ENCODE results near the gene PSORS1C2. TPM values are rescaled to one million over a fixed set of nuclear protein-coding genes. Genes with fewer than 3 reads are reported as not detected.

The PSORS1C2 gene
- polyA plus RNA-seq, 1 donor (not counting 4 experiments of a cell fraction or from before 2014, with no cell fraction given), result not detected

- no peaks in the 10 kb centered on the region for H4K20me1 ChIP-seq (ENCODE audit: control insufficient read depth, extremely low read depth, insufficient read depth, low read length)
- H3K9me1 ChIP-seq (ENCODE audit: control insufficient read depth, extremely low read depth, insufficient read depth, low read length), result no peaks in the 10 kb centered on the region
- no peak for DNase-seq (ENCODE audit: low read depth, low spot score)
- dilution Hi-C loops (cut with MboI; ENCODE audit: extremely low pct_ligation_motif_present, low sequenced_read_pairs), result no loop called here
- H3K4me1 ChIP-seq (ENCODE audit: control insufficient read depth, extremely low read depth, insufficient read depth, low read length), result peaks cover 10% of the 10 kb centered on the region
- H3K4me3 ChIP-seq (ENCODE audit: control insufficient read depth in 2 of 3, extremely low read depth in 1 of 3, insufficient read depth in 2 of 3, low read depth in 1 of 3, low read length in 3 of 3), result no peak overlapping the region
- no peak overlapping the region for H3K4me2 ChIP-seq (ENCODE audit: control insufficient read depth, extremely low read depth, insufficient read depth, low read depth, low read length)
- no peak overlapping the region for H3K27ac ChIP-seq (ENCODE audit: control insufficient read depth, insufficient read depth, low read length)
- H3K79me2 ChIP-seq (ENCODE audit: control insufficient read depth, insufficient read depth, low read length), result no peaks in the 10 kb centered on the region
- no peak overlapping the region for H2AFZ ChIP-seq (ENCODE audit: control insufficient read depth, low read length)
- TF ChIP-seq EZH2 (IDR thresholded peaks at IDR 0.05; ENCODE audit: low read length), result no peak
- TF ChIP-seq, protein P1, sequence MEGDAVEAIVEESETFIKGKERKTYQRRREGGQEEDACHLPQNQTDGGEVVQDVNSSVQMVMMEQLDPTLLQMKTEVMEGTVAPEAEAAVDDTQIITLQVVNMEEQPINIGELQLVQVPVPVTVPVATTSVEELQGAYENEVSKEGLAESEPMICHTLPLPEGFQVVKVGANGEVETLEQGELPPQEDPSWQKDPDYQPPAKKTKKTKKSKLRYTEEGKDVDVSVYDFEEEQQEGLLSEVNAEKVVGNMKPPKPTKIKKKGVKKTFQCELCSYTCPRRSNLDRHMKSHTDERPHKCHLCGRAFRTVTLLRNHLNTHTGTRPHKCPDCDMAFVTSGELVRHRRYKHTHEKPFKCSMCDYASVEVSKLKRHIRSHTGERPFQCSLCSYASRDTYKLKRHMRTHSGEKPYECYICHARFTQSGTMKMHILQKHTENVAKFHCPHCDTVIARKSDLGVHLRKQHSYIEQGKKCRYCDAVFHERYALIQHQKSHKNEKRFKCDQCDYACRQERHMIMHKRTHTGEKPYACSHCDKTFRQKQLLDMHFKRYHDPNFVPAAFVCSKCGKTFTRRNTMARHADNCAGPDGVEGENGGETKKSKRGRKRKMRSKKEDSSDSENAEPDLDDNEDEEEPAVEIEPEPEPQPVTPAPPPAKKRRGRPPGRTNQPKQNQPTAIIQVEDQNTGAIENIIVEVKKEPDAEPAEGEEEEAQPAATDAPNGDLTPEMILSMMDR (optimal IDR thresholded peaks at IDR 0.05 in 1 of 3, IDR thresholded peaks at IDR 0.05 in 1 of 3, conservative IDR thresholded peaks at IDR 0.05 in 1 of 3; ENCODE audit: extremely low read depth in 1 of 3, insufficient read depth in 2 of 3, low read length in 3 of 3), result no peak
- no peaks in the 10 kb centered on the region for H3K27me3 ChIP-seq (ENCODE audit: control insufficient read depth, extremely low read depth, insufficient read depth, low read length)
- no peaks in the 10 kb centered on the region for H3K9me3 ChIP-seq (ENCODE audit: control insufficient read depth, low read depth, low read length)
- no peaks in the 10 kb centered on the region for H3K36me3 ChIP-seq (ENCODE audit: control insufficient read depth in 2 of 2, extremely low read depth in 1 of 2, insufficient read depth in 2 of 2, low read length in 2 of 2)
- FAIRE-seq, result no peak
- no peak overlapping the region for H3K9ac ChIP-seq (ENCODE audit: control insufficient read depth, extremely low read depth, insufficient read depth, low read length)
These were observed 45.9 kb downstream of the PSORS1C2 start for GRCh38 chr6:31092769-31093505.

DNA sequence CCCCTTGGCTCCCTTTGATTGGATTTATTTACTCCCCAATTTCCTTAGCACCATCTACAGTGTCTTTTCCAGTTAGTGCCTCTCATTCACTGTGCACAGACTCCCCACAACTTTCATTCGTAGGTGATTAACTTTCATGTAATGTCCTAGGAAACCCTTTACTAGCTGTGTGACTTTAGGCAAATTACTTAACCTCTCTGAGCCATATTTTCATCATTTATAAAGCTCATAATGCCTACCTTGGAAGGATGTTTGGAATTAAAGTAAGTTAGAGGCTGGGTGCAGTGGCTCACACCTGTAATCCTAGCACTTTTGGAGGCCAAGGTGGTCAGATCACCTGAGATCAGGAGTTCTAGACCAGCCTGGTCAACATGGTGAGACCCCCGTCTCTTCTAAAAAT is 46.6 kb downstream of the PSORS1C2 start:
- no peaks in the 10 kb centered on the region for H3K9me3 ChIP-seq (ENCODE audit: control insufficient read depth, low read depth, low read length)
- no peak overlapping the region for H2AFZ ChIP-seq (ENCODE audit: control insufficient read depth, low read length)
- peaks cover 14% of the 10 kb centered on the region for H3K4me1 ChIP-seq (ENCODE audit: control insufficient read depth, extremely low read depth, insufficient read depth, low read length)
- DNase-seq (ENCODE audit: low read depth, low spot score) (no peak), FAIRE-seq (no peak)
- H3K36me3 ChIP-seq (ENCODE audit: control insufficient read depth in 2 of 2, extremely low read depth in 1 of 2, insufficient read depth in 2 of 2, low read length in 2 of 2), result no peaks in the 10 kb centered on the region
- no peak overlapping the region for H3K9ac ChIP-seq (ENCODE audit: control insufficient read depth, extremely low read depth, insufficient read depth, low read length)
- H4K20me1 ChIP-seq (ENCODE audit: control insufficient read depth, extremely low read depth, insufficient read depth, low read length), result no peaks in the 10 kb centered on the region
- H3K4me2 ChIP-seq (ENCODE audit: control insufficient read depth, extremely low read depth, insufficient read depth, low read depth, low read length), result no peak overlapping the region
- H3K27me3 ChIP-seq (ENCODE audit: control insufficient read depth, extremely low read depth, insufficient read depth, low read length), result no peaks in the 10 kb centered on the region
- TF ChIP-seq, protein P1 (optimal IDR thresholded peaks at IDR 0.05 in 1 of 3, IDR thresholded peaks at IDR 0.05 in 1 of 3, conservative IDR thresholded peaks at IDR 0.05 in 1 of 3; ENCODE audit: extremely low read depth in 1 of 3, insufficient read depth in 2 of 3, low read length in 3 of 3), result no peak
- TF ChIP-seq EZH2 (IDR thresholded peaks at IDR 0.05; ENCODE audit: low read length), result no peak
- no peak overlapping the region for H3K4me3 ChIP-seq (ENCODE audit: control insufficient read depth in 2 of 3, extremely low read depth in 1 of 3, insufficient read depth in 2 of 3, low read depth in 1 of 3, low read length in 3 of 3)
- dilution Hi-C loops (cut with MboI; ENCODE audit: extremely low pct_ligation_motif_present, low sequenced_read_pairs), result no loop called here
- no peaks in the 10 kb centered on the region for H3K9me1 ChIP-seq (ENCODE audit: control insufficient read depth, extremely low read depth, insufficient read depth, low read length)
- H3K79me2 ChIP-seq (ENCODE audit: control insufficient read depth, insufficient read depth, low read length), result no peaks in the 10 kb centered on the region
- H3K27ac ChIP-seq (ENCODE audit: control insufficient read depth, insufficient read depth, low read length), result no peak overlapping the region

All from keratinocyte (primary cell).